K562 (cell line): ENCODE measurements around the gene ZNF276. TPM values are rescaled to one million over a fixed set of nuclear protein-coding genes. Genes with fewer than 3 reads are reported as not detected.

ENCODE experiments used
- AFF4 ChIP-seq: sonication (generic); formaldehyde crosslinking; IDR thresholded peaks from 2 replicates; pipeline ENCODE4 v1.8.0; 2023; ENCODE audit warnings: mild to moderate bottlenecking, missing genetic modification reagents
- ARNT ChIP-seq, 2 experiments: fragments of 450-650 bp; IDR thresholded peaks; 2 replicates each; pipeline ENCODE4 v1.6.1; 2016; ENCODE audit warnings: mild to moderate bottlenecking in 1 of 2
- CBFA2T2 ChIP-seq: fragments of 450-650 bp; conservative IDR thresholded peaks from 2 replicates; pipeline ENCODE4 v1.6.1; 2017; ENCODE audit warnings: mild to moderate bottlenecking
- E2F4 ChIP-seq: sonication (generic); formaldehyde crosslinking; IDR thresholded peaks from 2 replicates; pipeline ENCODE4 v1.8.0; 2022; ENCODE audit warnings: mild to moderate bottlenecking, low read depth, missing genetic modification reagents
- ELF2 ChIP-seq: fragments of 250-450 bp; sonication (Bioruptor Pico); IDR thresholded peaks from 2 replicates; pipeline ENCODE4 v1.5.0; 2021; ENCODE audit warnings: mild to moderate bottlenecking
- ELK3 ChIP-seq: fragments of 450-650 bp; formaldehyde crosslinking; IDR thresholded peaks from 2 replicates; pipeline ENCODE4 v1.4.0; 2020; ENCODE audit warnings: mild to moderate bottlenecking
- MCM2 ChIP-seq: fragments of 450-650 bp; IDR thresholded peaks from 2 replicates; pipeline ENCODE4 v1.6.1; 2017; ENCODE audit warnings: low read depth, mild to moderate bottlenecking
- NFATC3 ChIP-seq: fragments of 450-650 bp; IDR thresholded peaks from 2 replicates; pipeline ENCODE4 v1.6.1; 2017; ENCODE audit warnings: mild to moderate bottlenecking
- NFXL1 ChIP-seq: fragments of 450-650 bp; formaldehyde crosslinking; IDR thresholded peaks from 2 replicates; pipeline ENCODE4 v1.4.0; 2021; ENCODE audit warnings: mild to moderate bottlenecking
- PURB ChIP-seq: sonication (generic); formaldehyde crosslinking; IDR thresholded peaks from 2 replicates; pipeline ENCODE4 v1.9.0; 2021; ENCODE audit warnings: low read depth, mild to moderate bottlenecking, missing genetic modification reagents
- STAG1 ChIP-seq: sonication (generic); formaldehyde crosslinking; IDR thresholded peaks from 2 replicates; pipeline ENCODE4 v1.5.0; 2020; ENCODE audit warnings: missing genetic modification reagents, borderline replicate concordance
- ZC3H11A ChIP-seq: IDR thresholded peaks from 2 replicates; pipeline ENCODE4 v1.6.1; 2012; ENCODE audit warnings: low read depth, low read length, improper control_type of control experiment
- ZNF12 ChIP-seq: sonication (generic); formaldehyde crosslinking; IDR thresholded peaks from 2 replicates; pipeline ENCODE4 v1.4.0; 2020; ENCODE audit warnings: mild to moderate bottlenecking, missing genetic modification reagents
- ZNF311 ChIP-seq: fragments of 250-450 bp; sonication (Bioruptor Pico); IDR thresholded peaks from 2 replicates; pipeline ENCODE4 v1.4.0; 2020; ENCODE audit warnings: mild to moderate bottlenecking, moderate library complexity
- ZNF707 ChIP-seq: fragments of 250-450 bp; sonication (Bioruptor Pico); conservative IDR thresholded peaks from 2 replicates; pipeline ENCODE4 v1.8.0; 2022; ENCODE audit warnings: inconsistent platforms, mild to moderate bottlenecking, moderate library complexity
- polyA plus RNA-seq, 8 experiments: library from polyadenylated mRNA; depleted of rRNA in 4 of 8; stranded (reverse) in 5 of 8; unstranded in 3 of 8; fragments of >200 nt; fragmentation: Nextera tagmentation in 2 of 8; fragmentation: Illumina TruSeq in 1 of 8; extraction: Ambion mirVana in 2 of 8; extraction: Trizol in 1 of 8; gene quantifications; 2 replicates each; pipeline versions ENCODE4 v1.2.1 to v1.2.3, GENCODE V29; 2011 to 2014; ENCODE audit warnings: inconsistent platforms in 1 of 8, missing spikeins in 1 of 8
- total RNA-seq, 7 experiments: library from RNA; depleted of rRNA in 6 of 7; stranded (reverse); fragments of >200 nt in 6 of 7; fragmentation: Illumina TruSeq in 2 of 7; extraction: Trizol in 2 of 7; gene quantifications; 2 replicates each; pipeline versions ENCODE4 v1.2.1 to v1.2.3, GENCODE V29; 2011 to 2021; ENCODE audit warnings: low replicate concordance in 1 of 7
- TF ChIP-seq, protein P1 (sequence below): fragments of 450-650 bp; IDR thresholded peaks from 2 replicates; pipeline ENCODE4 v1.6.1; 2016; ENCODE audit warnings: mild to moderate bottlenecking
- TF ChIP-seq, protein P2 (sequence below): fragments of 250-450 bp; sonication (Bioruptor Pico); IDR thresholded peaks from 2 replicates; pipeline ENCODE4 v1.8.0; 2022; ENCODE audit warnings: inconsistent platforms

ZNF276 gene
- total and polyA plus RNA-seq, 9 of the 15 experiments (the other 6 are each of a cell fraction or from before 2014, with no cell fraction given), result 0.49 to 43.9 (median 15.8) TPM

GRCh38 chr16:89720813-89721545 is at the start of gene ZNF276, which contains the start of gene VPS9D1 (continued):
- TF ChIP-seq STAG1 (no peak; the same call in 1 of the 2 replicates), ZNF707 (CRISPR knock-in tag) (no peak), MCM2 (no peak), ELK3 (CRISPR knock-in tag) (no peak), CBFA2T2 (no peak), E2F4 (CRISPR knock-in tag) (no peak), ARNT (IDR thresholded peaks at IDR 0.05) (no peak), NFATC3 (no peak), NFXL1 (CRISPR knock-in tag) (no peak), ZNF311 (no peak), PURB (CRISPR knock-in tag) (no peak), AFF4 (CRISPR knock-in tag) (no peak; the same call in 1 of the 2 replicates), ZC3H11A (peak; percentile 91; the same call in 1 of the 2 replicates), ZNF12 (CRISPR knock-in tag) (no peak; the same call in 1 of the 2 replicates), ELF2 (peak; percentile 68; the same call in 1 of the 2 replicates)
- TF ChIP-seq, protein P1, sequence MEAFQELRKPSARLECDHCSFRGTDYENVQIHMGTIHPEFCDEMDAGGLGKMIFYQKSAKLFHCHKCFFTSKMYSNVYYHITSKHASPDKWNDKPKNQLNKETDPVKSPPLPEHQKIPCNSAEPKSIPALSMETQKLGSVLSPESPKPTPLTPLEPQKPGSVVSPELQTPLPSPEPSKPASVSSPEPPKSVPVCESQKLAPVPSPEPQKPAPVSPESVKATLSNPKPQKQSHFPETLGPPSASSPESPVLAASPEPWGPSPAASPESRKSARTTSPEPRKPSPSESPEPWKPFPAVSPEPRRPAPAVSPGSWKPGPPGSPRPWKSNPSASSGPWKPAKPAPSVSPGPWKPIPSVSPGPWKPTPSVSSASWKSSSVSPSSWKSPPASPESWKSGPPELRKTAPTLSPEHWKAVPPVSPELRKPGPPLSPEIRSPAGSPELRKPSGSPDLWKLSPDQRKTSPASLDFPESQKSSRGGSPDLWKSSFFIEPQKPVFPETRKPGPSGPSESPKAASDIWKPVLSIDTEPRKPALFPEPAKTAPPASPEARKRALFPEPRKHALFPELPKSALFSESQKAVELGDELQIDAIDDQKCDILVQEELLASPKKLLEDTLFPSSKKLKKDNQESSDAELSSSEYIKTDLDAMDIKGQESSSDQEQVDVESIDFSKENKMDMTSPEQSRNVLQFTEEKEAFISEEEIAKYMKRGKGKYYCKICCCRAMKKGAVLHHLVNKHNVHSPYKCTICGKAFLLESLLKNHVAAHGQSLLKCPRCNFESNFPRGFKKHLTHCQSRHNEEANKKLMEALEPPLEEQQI, result no peak
- TF ChIP-seq, protein P2, sequence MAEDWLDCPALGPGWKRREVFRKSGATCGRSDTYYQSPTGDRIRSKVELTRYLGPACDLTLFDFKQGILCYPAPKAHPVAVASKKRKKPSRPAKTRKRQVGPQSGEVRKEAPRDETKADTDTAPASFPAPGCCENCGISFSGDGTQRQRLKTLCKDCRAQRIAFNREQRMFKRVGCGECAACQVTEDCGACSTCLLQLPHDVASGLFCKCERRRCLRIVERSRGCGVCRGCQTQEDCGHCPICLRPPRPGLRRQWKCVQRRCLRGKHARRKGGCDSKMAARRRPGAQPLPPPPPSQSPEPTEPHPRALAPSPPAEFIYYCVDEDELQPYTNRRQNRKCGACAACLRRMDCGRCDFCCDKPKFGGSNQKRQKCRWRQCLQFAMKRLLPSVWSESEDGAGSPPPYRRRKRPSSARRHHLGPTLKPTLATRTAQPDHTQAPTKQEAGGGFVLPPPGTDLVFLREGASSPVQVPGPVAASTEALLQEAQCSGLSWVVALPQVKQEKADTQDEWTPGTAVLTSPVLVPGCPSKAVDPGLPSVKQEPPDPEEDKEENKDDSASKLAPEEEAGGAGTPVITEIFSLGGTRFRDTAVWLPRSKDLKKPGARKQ (CRISPR knock-in tag), result no peak
